Liver (tissue), 1 donor: ENCODE data around the gene AMACR.

ENCODE experiments used
- YY1 ChIP-seq: IDR thresholded peaks from 2 replicates; pipeline ENCODE4 v1.6.1; 2016; ENCODE audit warnings: antibody characterized with exemption, mild to moderate bottlenecking
- TF ChIP-seq, protein P1 (sequence below): IDR thresholded peaks from 2 replicates; pipeline ENCODE4 v1.6.1; 2016; ENCODE audit warnings: antibody characterized with exemption

GRCh38 chr5:34031966-34032365 lies 24.1 kb upstream of the AMACR start:
- no peak for TF ChIP-seq YY1
- TF ChIP-seq, protein P1, sequence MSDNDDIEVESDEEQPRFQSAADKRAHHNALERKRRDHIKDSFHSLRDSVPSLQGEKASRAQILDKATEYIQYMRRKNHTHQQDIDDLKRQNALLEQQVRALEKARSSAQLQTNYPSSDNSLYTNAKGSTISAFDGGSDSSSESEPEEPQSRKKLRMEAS: no peak
